WTC11 (cell line): ENCODE data around the gene VDR. TPM values are rescaled to one million over a fixed set of nuclear protein-coding genes. Genes with fewer than 3 reads are reported as not detected.

ENCODE experiments used
- ATAC-seq: fragments of 200-7000 bp; cut with Tn5 transposase; 2 replicates; pipeline ENCODE4 v1.10.0; 2021; ENCODE audit warnings: mild to moderate bottlenecking, moderate library complexity
- CTCF ChIA-PET: fragments of 300-600 bp; sonication (Branson Sonifier 250); formaldehyde crosslinking; loops from one replicate; lab custom pipeline; 2021; ENCODE audit warnings: antibody characterized with exemption; lab: Charles Lee
- POLR2A ChIA-PET: fragments of 350-600 bp; sonication (Branson Sonifier 250); formaldehyde crosslinking; loops from one replicate; lab custom pipeline; 2021; ENCODE audit warnings: antibody characterized with exemption; lab: Charles Lee
- DNase-seq: peaks from one replicate; pipeline ENCODE4 v3.0.0; 2021; ENCODE audit warnings: low spot score
- H3K27ac Mint-ChIP-seq: 2 replicates; pipeline ENCODE4 v1.8.0; 2021; ENCODE audit warnings: mixed read lengths
- H3K27me3 Mint-ChIP-seq: 2 replicates; pipeline ENCODE4 v1.8.0; 2021; ENCODE audit warnings: low read depth, mild to moderate bottlenecking, moderate library complexity, mixed read lengths
- H3K36me3 Mint-ChIP-seq: 2 replicates; pipeline ENCODE4 v1.8.0; 2021; ENCODE audit warnings: mixed read lengths
- H3K4me1 Mint-ChIP-seq: 2 replicates; pipeline ENCODE4 v1.8.0; 2022; ENCODE audit warnings: mixed read lengths
- H3K4me3 Mint-ChIP-seq: 2 replicates; pipeline ENCODE4 v1.8.0; 2021; ENCODE audit warnings: mild to moderate bottlenecking, moderate library complexity, mixed read lengths
- H3K9me3 Mint-ChIP-seq: 2 replicates; pipeline ENCODE4 v1.8.0; 2021; ENCODE audit warnings: mixed read lengths
- CTCF ChIP-seq: fragments of 200-600 bp; IDR thresholded peaks from 2 replicates; pipeline ENCODE4 v1.8.0; 2022; ENCODE audit warnings: antibody characterized with exemption
- ELF4 ChIP-seq: sonication (generic); formaldehyde crosslinking; IDR thresholded peaks from 2 replicates; pipeline ENCODE4 v1.8.1; 2022; ENCODE audit warnings: low read depth, mild to moderate bottlenecking, moderate library complexity, missing genetic modification reagents
- ERG ChIP-seq: fragments of 250-450 bp; sonication (Bioruptor Pico); IDR thresholded peaks from 2 replicates; pipeline ENCODE4 v1.8.0; 2021; ENCODE audit warnings: mild to moderate bottlenecking
- FOXJ3 ChIP-seq: sonication (generic); formaldehyde crosslinking; IDR thresholded peaks from 2 replicates; pipeline ENCODE4 v1.9.0; 2021; ENCODE audit warnings: missing genetic modification reagents, mild to moderate bottlenecking, borderline replicate concordance
- FOXK1 ChIP-seq: sonication (generic); formaldehyde crosslinking; IDR thresholded peaks from 2 replicates; pipeline ENCODE4 v1.8.0; 2022; ENCODE audit warnings: mild to moderate bottlenecking, moderate library complexity, missing genetic modification reagents
- NFATC4 ChIP-seq: fragments of 250-450 bp; sonication (Bioruptor Pico); IDR thresholded peaks from 2 replicates; pipeline ENCODE4 v1.9.0; 2021; ENCODE audit warnings: mild to moderate bottlenecking
- PRRX2 ChIP-seq: fragments of 250-450 bp; sonication (Bioruptor Pico); IDR thresholded peaks from 2 replicates; pipeline ENCODE4 v1.8.0; 2021; ENCODE audit warnings: mild to moderate bottlenecking
- SMAD3 ChIP-seq: sonication (generic); formaldehyde crosslinking; IDR thresholded peaks from 2 replicates; pipeline ENCODE4 v1.8.0; 2022; ENCODE audit warnings: missing genetic modification reagents, mild to moderate bottlenecking, borderline replicate concordance
- STAT6 ChIP-seq: sonication (generic); formaldehyde crosslinking; conservative IDR thresholded peaks from 2 replicates; pipeline ENCODE4 v1.8.1; 2023; ENCODE audit warnings: mild to moderate bottlenecking, low read depth, missing genetic modification reagents, moderate library complexity
- TCF7 ChIP-seq: sonication (generic); formaldehyde crosslinking; IDR thresholded peaks from 2 replicates; pipeline ENCODE4 v1.8.0; 2022; ENCODE audit warnings: mild to moderate bottlenecking, low read depth, missing genetic modification reagents, moderate library complexity
- TP53 ChIP-seq: sonication (generic); formaldehyde crosslinking; IDR thresholded peaks from 2 replicates; pipeline ENCODE4 v1.8.1; 2023; ENCODE audit warnings: mild to moderate bottlenecking, missing genetic modification reagents
- USF1 ChIP-seq: sonication (generic); formaldehyde crosslinking; IDR thresholded peaks from 2 replicates; pipeline ENCODE4 v1.8.0; 2022; ENCODE audit warnings: mild to moderate bottlenecking, missing genetic modification reagents
- ZBTB43 ChIP-seq: sonication (generic); formaldehyde crosslinking; IDR thresholded peaks from 2 replicates; pipeline ENCODE4 v1.8.1; 2023; ENCODE audit warnings: mild to moderate bottlenecking, missing genetic modification reagents
- ZNF219 ChIP-seq: sonication (generic); formaldehyde crosslinking; IDR thresholded peaks from 2 replicates; pipeline ENCODE4 v1.8.0; 2023; ENCODE audit warnings: missing genetic modification reagents, mild to moderate bottlenecking, borderline replicate concordance
- ZNF263 ChIP-seq: sonication (generic); formaldehyde crosslinking; IDR thresholded peaks from 2 replicates; pipeline ENCODE4 v1.8.1; 2022; ENCODE audit warnings: low read depth, mild to moderate bottlenecking, moderate library complexity, missing genetic modification reagents
- ZNF281 ChIP-seq: sonication (generic); formaldehyde crosslinking; IDR thresholded peaks from 2 replicates; pipeline ENCODE4 v1.8.0; 2023; ENCODE audit warnings: mild to moderate bottlenecking, missing genetic modification reagents
- ZNF317 ChIP-seq: sonication (generic); formaldehyde crosslinking; IDR thresholded peaks from 2 replicates; pipeline ENCODE4 v1.8.1; 2023; ENCODE audit warnings: low read depth, mild to moderate bottlenecking, moderate library complexity, missing genetic modification reagents, borderline replicate concordance
- ZNF423 ChIP-seq: fragments of 250-450 bp; sonication (Bioruptor Pico); IDR thresholded peaks from 2 replicates; pipeline ENCODE4 v2.1.2; 2022; ENCODE audit warnings: mild to moderate bottlenecking, moderate library complexity
- total RNA-seq: library from RNA; stranded (reverse); gene quantifications from 3 replicates; pipeline ENCODE4 v1.2.3, GENCODE V29; 2021

Gene VDR
- total RNA-seq, 1 experiment from 2014 or later = 1.3 TPM

GRCh38 chr12:47862167-47862750, 42.5 kb downstream of the VDR start:
- no peaks in the 10 kb centered on the region for H3K4me1 Mint-ChIP-seq
- DNase-seq (no peak), ATAC-seq (no peak)
- H3K36me3 Mint-ChIP-seq = no peaks in the 10 kb centered on the region
- CTCF ChIA-PET = interaction anchor here (0.6 to 1.8 kb wide), 3 partner anchors 43 to 87 kb away, joined by 3 to 5 read pairs (median 3); partner anchors contain the start of gene VDR
- TF ChIP-seq FOXJ3 (CRISPR knock-in tag) (no peak), FOXK1 (CRISPR knock-in tag) (no peak), ZNF219 (CRISPR knock-in tag) (no peak), TP53 (CRISPR knock-in tag) (no peak), PRRX2 (CRISPR knock-in tag) (no peak), SMAD3 (CRISPR knock-in tag) (no peak), TCF7 (CRISPR knock-in tag) (no peak), STAT6 (CRISPR knock-in tag) (no peak), ZNF281 (CRISPR knock-in tag) (no peak), ERG (CRISPR knock-in tag) (no peak), ELF4 (CRISPR knock-in tag) (no peak), ZNF423 (CRISPR knock-in tag) (no peak), ZBTB43 (CRISPR knock-in tag) (no peak), ZNF263 (CRISPR knock-in tag) (no peak), USF1 (CRISPR knock-in tag) (no peak), NFATC4 (no peak), ZNF317 (CRISPR knock-in tag) (no peak), CTCF (no peak)
- POLR2A ChIA-PET = no interaction called here
- no peak overlapping the region for H3K27ac Mint-ChIP-seq
- no peak overlapping the region for H3K4me3 Mint-ChIP-seq
- peaks cover 4% of the 10 kb centered on the region for H3K27me3 Mint-ChIP-seq
- no peaks in the 10 kb centered on the region for H3K9me3 Mint-ChIP-seq
